DND-41 (cell line): ENCODE measurements around the gene WDR45.

Source experiments
- ATAC-seq: fragments of 200-7000 bp; cut with Tn5 transposase; 3 replicates; pipeline ENCODE4 v1.9.1; 2021; ENCODE audit warnings: low read depth; ENCODE audit not compliant: insufficient read depth
- DNase-seq: peaks from one replicate; pipeline ENCODE4 v3.0.0-alpha.2; 2020
- H2AFZ ChIP-seq: 2 replicates; pipeline ENCODE4 v1.6.0; 2012; ENCODE audit warnings: low read depth, low read length
- H3K27ac ChIP-seq: 2 replicates; pipeline ENCODE4 v1.5.1; 2012; ENCODE audit warnings: low read length, inconsistent platforms
- H3K27me3 ChIP-seq: fragments of 200-600 bp; sonication (generic); 2 replicates; pipeline ENCODE4 v1.6.0; 2012; ENCODE audit warnings: low read length, mild to moderate bottlenecking, inconsistent platforms; ENCODE audit not compliant: insufficient read depth, poor library complexity
- H3K36me3 ChIP-seq: 2 replicates; pipeline ENCODE4 v1.5.1; 2012; ENCODE audit warnings: low read length, inconsistent platforms; ENCODE audit not compliant: insufficient read depth
- H3K4me1 ChIP-seq: 2 replicates; pipeline ENCODE4 v1.5.1; 2012; ENCODE audit warnings: mild to moderate bottlenecking, low read length; ENCODE audit not compliant: insufficient read depth
- H3K4me2 ChIP-seq: 2 replicates; pipeline ENCODE4 v1.6.0; 2012; ENCODE audit warnings: mild to moderate bottlenecking, moderate library complexity, low read length, inconsistent platforms; ENCODE audit not compliant: insufficient read depth
- H3K4me3 ChIP-seq, 2 experiments: fragments of 200-600 bp in 1 of 2; shearing (Covaris generic) in 1 of 2; 2 replicates each; pipeline ENCODE4 v1.5.1; 2012 to 2016; ENCODE audit warnings: inconsistent platforms in 2 of 2, low read length in 2 of 2, mild to moderate bottlenecking in 2 of 2, low read depth in 1 of 2, moderate library complexity in 1 of 2
- H3K79me2 ChIP-seq: 2 replicates; pipeline ENCODE4 v1.6.0; 2012; ENCODE audit warnings: low read length, inconsistent platforms; ENCODE audit not compliant: insufficient read depth
- H3K9ac ChIP-seq: 2 replicates; pipeline ENCODE4 v1.6.0; 2012; ENCODE audit warnings: low read depth, mild to moderate bottlenecking, inconsistent platforms, low read length, moderate library complexity
- H3K9me3 ChIP-seq: 2 replicates; pipeline ENCODE4 v1.5.1; 2012; ENCODE audit warnings: low read length, moderate library complexity, mild to moderate bottlenecking, inconsistent platforms; ENCODE audit not compliant: insufficient read depth, severe bottlenecking
- H4K20me1 ChIP-seq: 2 replicates; pipeline ENCODE4 v1.6.0; 2012; ENCODE audit warnings: low read length; ENCODE audit not compliant: insufficient read depth
- EZH2 ChIP-seq: IDR thresholded peaks from 3 replicates; pipeline ENCODE4 v1.6.1; 2012; ENCODE audit warnings: borderline replicate concordance, low read depth, mild to moderate bottlenecking, moderate library complexity, low read length, inconsistent platforms; ENCODE audit not compliant: severe bottlenecking
- TF ChIP-seq, protein P1 (sequence below): IDR thresholded peaks from 2 replicates; pipeline ENCODE4 v1.5.1; 2012; ENCODE audit warnings: borderline replicate concordance, low read length, moderate library complexity, mild to moderate bottlenecking; ENCODE audit not compliant: poor library complexity, severe bottlenecking; ENCODE audit errors: extremely low read depth

Gene WDR45

GRCh38 chrX:49111791-49112190 lies 32.1 kb upstream of the WDR45 start:
- Histone ChIP-seq H3K27ac (no peak overlapping the region), H3K27me3 (no peaks in the 10 kb centered on the region), H2AFZ (no peak overlapping the region), H3K9ac (no peak overlapping the region), H3K79me2 (no peaks in the 10 kb centered on the region), H3K4me1 (no peaks in the 10 kb centered on the region), H3K4me2 (no peak overlapping the region), H3K9me3 (no peaks in the 10 kb centered on the region), H4K20me1 (no peaks in the 10 kb centered on the region), H3K36me3 (peaks cover 55% of the 10 kb centered on the region), H3K4me3 (no peak overlapping the region)
- no peak for DNase-seq
- no peak for ATAC-seq
- TF ChIP-seq EZH2: no peak
- TF ChIP-seq, protein P1, sequence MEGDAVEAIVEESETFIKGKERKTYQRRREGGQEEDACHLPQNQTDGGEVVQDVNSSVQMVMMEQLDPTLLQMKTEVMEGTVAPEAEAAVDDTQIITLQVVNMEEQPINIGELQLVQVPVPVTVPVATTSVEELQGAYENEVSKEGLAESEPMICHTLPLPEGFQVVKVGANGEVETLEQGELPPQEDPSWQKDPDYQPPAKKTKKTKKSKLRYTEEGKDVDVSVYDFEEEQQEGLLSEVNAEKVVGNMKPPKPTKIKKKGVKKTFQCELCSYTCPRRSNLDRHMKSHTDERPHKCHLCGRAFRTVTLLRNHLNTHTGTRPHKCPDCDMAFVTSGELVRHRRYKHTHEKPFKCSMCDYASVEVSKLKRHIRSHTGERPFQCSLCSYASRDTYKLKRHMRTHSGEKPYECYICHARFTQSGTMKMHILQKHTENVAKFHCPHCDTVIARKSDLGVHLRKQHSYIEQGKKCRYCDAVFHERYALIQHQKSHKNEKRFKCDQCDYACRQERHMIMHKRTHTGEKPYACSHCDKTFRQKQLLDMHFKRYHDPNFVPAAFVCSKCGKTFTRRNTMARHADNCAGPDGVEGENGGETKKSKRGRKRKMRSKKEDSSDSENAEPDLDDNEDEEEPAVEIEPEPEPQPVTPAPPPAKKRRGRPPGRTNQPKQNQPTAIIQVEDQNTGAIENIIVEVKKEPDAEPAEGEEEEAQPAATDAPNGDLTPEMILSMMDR: no peak

DNA sequence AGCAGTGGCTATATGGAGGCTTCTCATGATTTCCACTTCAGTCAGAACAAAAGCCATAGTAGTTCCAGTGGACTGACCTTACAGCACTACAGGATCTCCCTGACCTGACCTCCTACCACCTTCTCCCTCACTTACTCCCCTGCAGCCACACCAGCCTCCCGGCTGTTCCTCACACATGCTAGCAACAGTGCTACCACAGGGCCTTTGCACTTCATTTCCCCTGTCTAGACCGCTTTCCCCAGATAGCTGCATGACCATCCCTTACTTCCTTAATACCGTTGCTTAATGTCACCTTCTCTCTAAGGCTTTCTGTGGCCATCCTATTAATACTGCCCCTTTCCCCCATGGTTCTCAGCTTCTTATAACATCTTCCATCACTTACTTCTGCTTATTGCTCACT lies 30.7 kb upstream of the WDR45 start:
- Histone ChIP-seq H3K79me2 (no peaks in the 10 kb centered on the region), H3K27ac (no peak overlapping the region), H3K27me3 (no peaks in the 10 kb centered on the region), H2AFZ (no peak overlapping the region), H3K4me2 (no peak overlapping the region), H3K4me3 (no peak overlapping the region), H4K20me1 (no peaks in the 10 kb centered on the region), H3K9ac (no peak overlapping the region), H3K9me3 (no peaks in the 10 kb centered on the region), H3K36me3 (peaks cover 49% of the 10 kb centered on the region), H3K4me1 (no peaks in the 10 kb centered on the region)
- ATAC-seq: no peak
- TF ChIP-seq, protein P1: no peak
- no peak for TF ChIP-seq EZH2
- DNase-seq: no peak

- no peak for TF ChIP-seq EZH2
- TF ChIP-seq, protein P1: no peak
- no peaks in the 10 kb centered on the region for H3K9me3 ChIP-seq
- no peak for ATAC-seq
- H2AFZ ChIP-seq: no peak overlapping the region
- H3K27me3 ChIP-seq: no peaks in the 10 kb centered on the region
- H4K20me1 ChIP-seq: no peaks in the 10 kb centered on the region
- DNase-seq: no peak
- H3K27ac ChIP-seq: no peak overlapping the region
- H3K4me1 ChIP-seq: no peaks in the 10 kb centered on the region
- H3K4me2 ChIP-seq: no peak overlapping the region
- peaks cover 38% of the 10 kb centered on the region for H3K36me3 ChIP-seq
- no peak overlapping the region for H3K9ac ChIP-seq
- H3K79me2 ChIP-seq: no peaks in the 10 kb centered on the region
- no peak overlapping the region for H3K4me3 ChIP-seq
Observed at GRCh38 chrX:49108641-49109040, 29.0 kb upstream of the WDR45 start.

GRCh38 chrX:49106930-49107329 lies 27.2 kb upstream of the WDR45 start:
- ATAC-seq (peak; percentile 63; the same call in 2 of the 3 replicates), DNase-seq (peak; percentile 12)
- no peaks in the 10 kb centered on the region for H4K20me1 ChIP-seq
- H3K79me2 ChIP-seq: no peaks in the 10 kb centered on the region
- no peak overlapping the region for H3K4me3 ChIP-seq
- H3K4me1 ChIP-seq: peaks cover 5% of the 10 kb centered on the region
- H2AFZ ChIP-seq: no peak overlapping the region
- H3K27ac ChIP-seq: no peak overlapping the region
- H3K9me3 ChIP-seq: no peaks in the 10 kb centered on the region
- H3K4me2 ChIP-seq: no peak overlapping the region
- no peaks in the 10 kb centered on the region for H3K27me3 ChIP-seq
- H3K9ac ChIP-seq: no peak overlapping the region
- TF ChIP-seq, protein P1: peak; percentile 60
- no peak for TF ChIP-seq EZH2
- peaks cover 22% of the 10 kb centered on the region for H3K36me3 ChIP-seq
